ENCODE results near the gene METTL4. TPM values are rescaled to one million over a fixed set of nuclear protein-coding genes. Genes with fewer than 3 reads are reported as not detected.
A peak's percentile ranks its signal among the peaks of the same experiment; 100 is the strongest.
"Not testable (repeated sequence)": the region's sequence is repeated elsewhere in the genome, so short reads cannot be mapped to it uniquely, and the experiment has no call there.

Gene METTL4
- total RNA-seq, 1 experiment from 2014 or later = 8.8 TPM

GRCh38 chr18:2535419-2535910 lies 35.8 kb downstream of the METTL4 start:
- DNase-seq (ENCODE audit: low read depth) = no peak
- in situ Hi-C loops (cut with HindIII; ENCODE audit: low pct_unique_long_range_greater_than_20kb, low sequenced_read_pairs) = no loop called here

DNA sequence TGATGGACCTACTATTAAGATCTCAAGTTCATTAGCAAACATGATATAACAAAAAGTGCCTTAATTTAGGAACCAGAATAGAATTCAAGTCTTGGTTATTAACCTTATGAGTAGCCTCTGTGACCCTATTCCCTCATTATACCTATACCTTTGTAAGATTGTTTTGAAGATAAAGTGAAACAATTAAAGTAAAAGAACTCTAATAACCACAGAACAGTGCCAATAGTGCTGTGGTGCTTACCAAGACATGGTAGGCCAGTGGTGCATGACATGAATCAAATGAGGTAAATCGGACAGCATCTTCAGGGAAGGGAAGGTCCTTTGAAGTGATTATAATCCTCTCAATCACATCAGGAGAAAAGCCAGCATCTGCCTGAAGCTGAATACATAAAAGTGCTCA lies 36.4 kb downstream of the METTL4 start:
- in situ Hi-C loops (cut with HindIII; ENCODE audit: low pct_unique_long_range_greater_than_20kb, low sequenced_read_pairs) = no loop called here
- peak; percentile 30 for DNase-seq (ENCODE audit: low read depth)

DNA sequence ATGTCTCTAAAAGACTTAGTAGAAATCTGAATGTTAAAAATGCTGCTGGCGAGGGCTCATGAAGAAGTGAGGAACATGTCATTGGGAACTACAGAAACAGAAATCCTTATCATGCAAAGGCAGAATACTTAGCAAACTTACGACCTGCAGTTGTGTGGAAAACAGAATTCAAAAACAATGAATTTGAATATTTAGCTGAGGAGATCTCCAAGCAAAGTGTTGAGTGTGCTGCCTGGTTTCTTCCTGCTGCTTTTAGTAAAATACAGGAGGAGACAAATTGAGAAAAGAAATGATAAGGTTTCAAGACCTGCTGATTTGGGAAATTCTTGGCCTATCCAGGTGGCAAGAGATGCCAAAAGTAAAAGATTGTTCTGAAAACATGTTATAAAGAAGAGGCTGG lies 38.5 kb downstream of the METTL4 start:
- DNase-seq (ENCODE audit: low read depth) = no peak
- in situ Hi-C loops (cut with HindIII; ENCODE audit: low pct_unique_long_range_greater_than_20kb, low sequenced_read_pairs) = no loop called here

DNA sequence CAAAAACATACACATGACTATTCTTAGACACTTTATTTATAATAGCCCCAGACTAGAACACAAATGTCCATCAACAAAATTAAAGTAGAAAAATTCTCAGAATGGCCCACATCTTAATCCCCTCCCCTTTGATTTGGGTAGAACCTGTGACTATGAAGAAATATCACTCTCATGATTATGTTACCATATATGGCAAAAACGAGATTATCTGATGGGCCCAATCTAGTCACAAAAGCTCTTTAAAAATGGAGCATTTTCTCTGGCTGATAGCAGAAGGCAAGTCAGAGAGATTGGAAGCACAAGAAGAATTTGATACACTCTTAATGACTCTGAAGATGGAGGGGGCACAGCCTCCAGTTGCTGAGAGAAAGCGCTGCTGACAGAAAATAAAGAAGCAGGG lies 39.6 kb downstream of the METTL4 start:
- no peak for DNase-seq (ENCODE audit: low read depth)
- in situ Hi-C loops (cut with HindIII; ENCODE audit: low pct_unique_long_range_greater_than_20kb, low sequenced_read_pairs) = no loop called here

DNA sequence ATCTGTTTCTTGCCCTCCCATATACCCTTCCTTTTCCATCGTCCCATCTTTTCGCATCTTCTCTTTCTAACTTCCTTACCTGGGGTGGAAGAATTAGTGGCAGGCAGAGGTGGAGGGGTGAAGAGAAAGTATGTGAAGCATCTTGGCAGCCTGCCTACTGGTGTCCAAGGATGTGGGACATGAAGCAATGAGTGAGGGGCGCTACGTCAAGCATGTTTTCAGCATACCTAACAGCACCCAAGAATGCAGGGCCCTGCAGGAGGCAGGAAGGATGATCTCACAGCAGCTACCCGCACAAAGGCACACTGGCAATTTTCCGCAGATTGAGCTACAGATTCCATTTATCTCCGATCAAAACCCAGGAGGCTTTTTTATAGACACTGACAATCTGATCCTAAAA lies 42.2 kb downstream of the METTL4 start:
- in situ Hi-C loops (cut with HindIII; ENCODE audit: low pct_unique_long_range_greater_than_20kb, low sequenced_read_pairs) = no loop called here
- no peak for DNase-seq (ENCODE audit: low read depth)

DNA sequence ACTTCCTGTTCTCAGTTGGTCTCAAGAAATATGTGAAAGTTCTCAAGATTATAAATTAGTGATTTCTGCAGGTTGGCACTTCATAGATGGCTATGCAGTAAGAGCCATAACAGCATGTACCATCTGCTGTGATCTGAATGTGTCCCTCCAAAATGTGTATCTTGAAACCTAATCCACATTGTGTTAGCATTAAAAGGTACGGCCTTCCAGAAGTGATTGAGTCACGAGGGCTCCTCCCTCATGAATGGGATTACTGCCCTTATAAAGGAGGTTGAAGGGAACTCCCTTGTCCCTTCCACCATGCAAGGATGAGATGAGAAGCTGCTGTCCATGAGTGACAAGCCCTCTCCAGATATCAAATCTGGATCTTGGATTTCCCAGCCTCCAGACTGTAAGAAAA lies 45.0 kb downstream of the METTL4 start:
- DNase-seq (ENCODE audit: low read depth) = no peak
- in situ Hi-C loops (cut with HindIII; ENCODE audit: low pct_unique_long_range_greater_than_20kb, low sequenced_read_pairs) = no loop called here

DNA sequence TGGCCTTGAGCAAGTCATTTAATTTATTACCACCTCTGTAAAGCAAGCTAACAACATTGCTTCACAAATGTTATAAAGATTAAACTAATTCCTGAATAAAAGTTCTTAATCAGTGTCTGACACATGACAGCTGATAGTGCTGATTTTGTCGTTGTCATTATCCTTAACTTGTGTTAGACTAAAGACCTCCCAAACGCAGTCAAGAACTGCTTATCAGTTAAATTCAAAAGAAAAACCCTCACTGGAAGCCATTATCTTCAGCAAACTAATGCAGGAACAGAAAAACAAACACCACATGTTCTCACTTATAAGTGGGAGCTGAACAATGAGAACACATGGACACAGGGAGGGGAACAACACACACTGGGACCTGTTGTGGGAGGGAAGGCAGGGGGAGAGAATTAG lies 46.5 kb downstream of the METTL4 start:
- DNase-seq (ENCODE audit: low read depth); in situ Hi-C loops (cut with HindIII; ENCODE audit: low pct_unique_long_range_greater_than_20kb, low sequenced_read_pairs): not testable (repeated sequence)

- in situ Hi-C loops (cut with HindIII; ENCODE audit: low pct_unique_long_range_greater_than_20kb, low sequenced_read_pairs) = no loop called here
- DNase-seq (ENCODE audit: low read depth) = no peak
These were observed 49.2 kb downstream of the METTL4 start for GRCh38 chr18:2522112-2522511.

- in situ Hi-C loops (cut with HindIII; ENCODE audit: low pct_unique_long_range_greater_than_20kb, low sequenced_read_pairs) = no loop called here
- DNase-seq (ENCODE audit: low read depth) = no peak
These were observed 52.8 kb downstream of the METTL4 start for GRCh38 chr18:2518473-2518872.

- in situ Hi-C loops (cut with HindIII; ENCODE audit: low pct_unique_long_range_greater_than_20kb, low sequenced_read_pairs) = no loop called here
These were observed 55.2 kb downstream of the METTL4 start for GRCh38 chr18:2515908-2516625.

GRCh38 chr18:2515171-2515787 lies 56.0 kb downstream of the METTL4 start:
- in situ Hi-C loops (cut with HindIII; ENCODE audit: low pct_unique_long_range_greater_than_20kb, low sequenced_read_pairs) = no loop called here
- DNase-seq (ENCODE audit: low read depth) = peak; percentile 44

More at GRCh38 chr18:2515908-2516625, 55.2 kb downstream of the METTL4 start:
- DNase-seq (ENCODE audit: low read depth) = peak; percentile 62

DNA sequence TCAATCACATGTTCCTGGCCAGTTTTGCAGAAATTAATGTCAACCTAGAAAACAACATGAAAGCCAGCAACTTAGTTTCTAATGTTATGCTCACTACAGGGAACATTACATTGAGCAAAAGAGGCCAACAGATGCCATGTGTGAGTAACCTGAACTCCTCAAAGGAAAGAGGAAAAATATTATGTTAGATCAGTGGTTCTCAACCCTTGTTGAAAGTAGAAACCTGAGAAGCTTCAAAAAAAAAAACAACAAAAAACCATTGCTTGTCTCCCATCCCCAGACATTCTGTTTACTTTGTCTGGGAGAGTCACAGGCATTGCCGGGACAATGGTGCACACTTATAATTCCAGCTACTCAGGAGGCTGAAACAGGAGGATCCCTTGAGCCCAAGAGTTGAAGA lies 57.7 kb downstream of the METTL4 start:
- in situ Hi-C loops (cut with HindIII; ENCODE audit: low pct_unique_long_range_greater_than_20kb, low sequenced_read_pairs) = no loop called here
- peak; percentile 26 for DNase-seq (ENCODE audit: low read depth)

- in situ Hi-C loops (cut with HindIII; ENCODE audit: low pct_unique_long_range_greater_than_20kb, low sequenced_read_pairs) = no loop called here
- DNase-seq (ENCODE audit: low read depth) = no peak
These were observed 59.2 kb downstream of the METTL4 start for GRCh38 chr18:2512059-2512458.

DNA sequence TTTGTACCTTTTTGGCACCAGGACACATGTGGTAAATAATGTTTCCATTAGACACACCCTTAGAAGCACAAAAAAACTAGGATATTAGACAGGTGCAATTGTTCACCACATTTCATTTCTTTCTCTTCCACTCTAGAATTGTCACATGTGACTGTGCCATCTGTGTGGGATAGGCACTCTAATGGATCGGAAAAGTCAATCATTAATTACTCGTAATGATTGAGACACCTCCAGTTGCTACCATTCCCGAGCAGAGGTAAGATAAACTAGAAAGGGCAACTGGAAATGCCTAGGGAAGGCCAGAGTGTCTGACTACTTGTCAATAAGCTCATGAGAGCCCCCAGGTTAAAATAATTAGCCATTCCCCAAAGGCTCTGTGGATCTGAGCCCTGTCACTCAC lies 59.9 kb downstream of the METTL4 start:
- in situ Hi-C loops (cut with HindIII; ENCODE audit: low pct_unique_long_range_greater_than_20kb, low sequenced_read_pairs) = no loop called here
- no peak for DNase-seq (ENCODE audit: low read depth)

- no peak for DNase-seq (ENCODE audit: low read depth)
- in situ Hi-C loops (cut with HindIII; ENCODE audit: low pct_unique_long_range_greater_than_20kb, low sequenced_read_pairs) = no loop called here
These were observed 60.9 kb downstream of the METTL4 start for GRCh38 chr18:2510416-2510815.

- in situ Hi-C loops (cut with HindIII; ENCODE audit: low pct_unique_long_range_greater_than_20kb, low sequenced_read_pairs) = no loop called here
These were observed 62.6 kb downstream of the METTL4 start for GRCh38 chr18:2508678-2509077.

DNA sequence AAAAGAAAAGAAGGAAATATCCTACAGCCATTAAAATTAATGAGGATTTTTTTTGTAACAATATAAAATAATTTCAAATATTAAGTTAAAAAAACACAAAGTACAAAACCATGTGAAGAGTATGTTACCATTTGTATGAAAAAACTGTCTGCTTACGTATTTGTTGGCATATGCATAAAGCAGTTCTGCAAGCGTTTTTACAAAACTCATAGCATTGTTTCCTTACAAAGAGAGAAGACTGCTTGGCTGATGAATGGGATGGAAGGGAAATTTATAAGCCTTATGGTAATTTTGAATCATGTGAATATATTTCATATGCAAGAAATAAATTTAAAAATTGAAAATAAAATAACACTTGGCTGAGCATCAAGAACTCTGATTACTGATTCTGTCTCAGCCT lies 63.1 kb downstream of the METTL4 start:
- in situ Hi-C loops (cut with HindIII; ENCODE audit: low pct_unique_long_range_greater_than_20kb, low sequenced_read_pairs) = no loop called here
- no peak for DNase-seq (ENCODE audit: low read depth)

More at GRCh38 chr18:2508678-2509077, 62.6 kb downstream of the METTL4 start:
- DNase-seq (ENCODE audit: low read depth) = no peak

DNA sequence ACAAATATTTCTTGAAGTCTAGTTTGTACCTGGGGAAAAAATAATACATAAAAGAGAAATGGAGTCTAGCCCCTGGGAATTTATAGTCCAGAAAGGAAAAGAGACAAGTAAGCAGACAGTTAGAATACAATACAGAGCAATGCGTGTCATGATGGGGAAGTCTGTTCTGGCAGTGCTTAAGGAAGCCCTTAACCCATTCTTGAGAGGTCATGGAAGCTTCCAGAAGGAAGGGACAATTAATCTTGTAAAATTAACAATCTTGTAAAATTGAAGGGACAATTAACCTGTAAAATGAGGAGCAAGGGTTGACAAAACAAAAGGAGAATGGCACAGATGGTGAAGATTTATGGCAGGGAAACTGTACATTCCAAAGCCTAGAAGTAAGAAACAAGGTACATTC lies 66.7 kb downstream of the METTL4 start:
- no peak for DNase-seq (ENCODE audit: low read depth)
- in situ Hi-C loops (cut with HindIII; ENCODE audit: low pct_unique_long_range_greater_than_20kb, low sequenced_read_pairs) = no loop called here

DNA sequence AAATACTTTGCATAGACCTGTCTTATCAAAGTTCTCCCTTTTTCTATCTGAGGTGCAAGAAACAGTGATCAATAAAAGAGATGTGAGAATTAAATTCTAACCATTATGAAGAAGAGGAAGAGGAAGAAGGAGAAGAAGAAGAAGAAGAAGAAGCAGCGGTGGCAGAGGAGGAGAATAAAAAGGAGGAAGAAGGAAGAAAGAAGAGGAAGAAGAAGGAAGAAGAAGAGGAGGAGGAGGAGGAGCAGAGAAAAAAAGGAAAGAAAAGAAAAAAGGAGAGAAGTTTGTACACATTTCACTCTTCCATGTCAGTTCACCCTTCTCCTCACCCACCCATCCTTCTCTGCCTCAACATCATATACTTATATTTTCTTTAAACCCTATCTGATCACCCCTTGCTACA lies 68.4 kb downstream of the METTL4 start:
- in situ Hi-C loops (cut with HindIII; ENCODE audit: low pct_unique_long_range_greater_than_20kb, low sequenced_read_pairs) = no loop called here
- DNase-seq (ENCODE audit: low read depth) = no peak

- DNase-seq (ENCODE audit: low read depth) = no peak
- in situ Hi-C loops (cut with HindIII; ENCODE audit: low pct_unique_long_range_greater_than_20kb, low sequenced_read_pairs) = no loop called here
These were observed 68.9 kb downstream of the METTL4 start for GRCh38 chr18:2502394-2502793.
